WTC11 (cell line): ENCODE measurements around the gene HSPG2. TPM values are rescaled to one million over a fixed set of nuclear protein-coding genes. Genes with fewer than 3 reads are reported as not detected.

Experiments
- ATAC-seq: fragments of 200-7000 bp; cut with Tn5 transposase; 2 replicates; pipeline ENCODE4 v1.10.0; 2021; ENCODE audit warnings: mild to moderate bottlenecking, moderate library complexity
- CTCF ChIA-PET: fragments of 300-600 bp; sonication (Branson Sonifier 250); formaldehyde crosslinking; loops from one replicate; lab custom pipeline; 2021; ENCODE audit warnings: antibody characterized with exemption; lab: Charles Lee
- POLR2A ChIA-PET: fragments of 350-600 bp; sonication (Branson Sonifier 250); formaldehyde crosslinking; loops from one replicate; lab custom pipeline; 2021; ENCODE audit warnings: antibody characterized with exemption; lab: Charles Lee
- DNase-seq: peaks from one replicate; pipeline ENCODE4 v3.0.0; 2021; ENCODE audit warnings: low spot score
- H3K27ac Mint-ChIP-seq: 2 replicates; pipeline ENCODE4 v1.8.0; 2021; ENCODE audit warnings: mixed read lengths
- H3K27me3 Mint-ChIP-seq: 2 replicates; pipeline ENCODE4 v1.8.0; 2021; ENCODE audit warnings: low read depth, mild to moderate bottlenecking, moderate library complexity, mixed read lengths
- H3K36me3 Mint-ChIP-seq: 2 replicates; pipeline ENCODE4 v1.8.0; 2021; ENCODE audit warnings: mixed read lengths
- H3K4me1 Mint-ChIP-seq: 2 replicates; pipeline ENCODE4 v1.8.0; 2022; ENCODE audit warnings: mixed read lengths
- H3K4me3 Mint-ChIP-seq: 2 replicates; pipeline ENCODE4 v1.8.0; 2021; ENCODE audit warnings: mild to moderate bottlenecking, moderate library complexity, mixed read lengths
- H3K9me3 Mint-ChIP-seq: 2 replicates; pipeline ENCODE4 v1.8.0; 2021; ENCODE audit warnings: mixed read lengths
- ARID4B ChIP-seq: sonication (generic); formaldehyde crosslinking; IDR thresholded peaks from 2 replicates; pipeline ENCODE4 v1.8.0; 2023; ENCODE audit warnings: missing genetic modification reagents, mild to moderate bottlenecking, borderline replicate concordance
- CBFB ChIP-seq: sonication (generic); formaldehyde crosslinking; IDR thresholded peaks from 2 replicates; pipeline ENCODE4 v1.8.1; 2022; ENCODE audit warnings: mild to moderate bottlenecking, low read depth, missing genetic modification reagents
- E2F5 ChIP-seq: sonication (generic); formaldehyde crosslinking; IDR thresholded peaks from 2 replicates; pipeline ENCODE4 v1.8.1; 2022; ENCODE audit warnings: mild to moderate bottlenecking, moderate library complexity, missing genetic modification reagents
- EMX1 ChIP-seq: fragments of 250-450 bp; sonication (Bioruptor Pico); IDR thresholded peaks from 2 replicates; pipeline ENCODE4 v1.8.0; 2021; ENCODE audit warnings: mild to moderate bottlenecking
- ETV6 ChIP-seq: sonication (generic); formaldehyde crosslinking; IDR thresholded peaks from 2 replicates; pipeline ENCODE4 v1.8.1; 2022; ENCODE audit warnings: mild to moderate bottlenecking, missing genetic modification reagents
- FOXP1 ChIP-seq: sonication (generic); formaldehyde crosslinking; IDR thresholded peaks from 2 replicates; pipeline ENCODE4 v1.8.0; 2022; ENCODE audit warnings: missing genetic modification reagents, mild to moderate bottlenecking, moderate library complexity, borderline replicate concordance
- IRF2 ChIP-seq: sonication (generic); formaldehyde crosslinking; IDR thresholded peaks from 2 replicates; pipeline ENCODE4 v1.8.0; 2022; ENCODE audit warnings: low read depth, missing genetic modification reagents, borderline replicate concordance
- JUN ChIP-seq: sonication (generic); formaldehyde crosslinking; IDR thresholded peaks from 2 replicates; pipeline ENCODE4 v1.8.0; 2023; ENCODE audit warnings: mild to moderate bottlenecking, missing genetic modification reagents
- PRRX2 ChIP-seq: fragments of 250-450 bp; sonication (Bioruptor Pico); IDR thresholded peaks from 2 replicates; pipeline ENCODE4 v1.8.0; 2021; ENCODE audit warnings: mild to moderate bottlenecking
- STAT6 ChIP-seq: sonication (generic); formaldehyde crosslinking; conservative IDR thresholded peaks from 2 replicates; pipeline ENCODE4 v1.8.1; 2023; ENCODE audit warnings: mild to moderate bottlenecking, low read depth, missing genetic modification reagents, moderate library complexity
- TCF7 ChIP-seq: sonication (generic); formaldehyde crosslinking; IDR thresholded peaks from 2 replicates; pipeline ENCODE4 v1.8.0; 2022; ENCODE audit warnings: mild to moderate bottlenecking, low read depth, missing genetic modification reagents, moderate library complexity
- TEAD1 ChIP-seq: sonication (generic); formaldehyde crosslinking; IDR thresholded peaks from 2 replicates; pipeline ENCODE4 v1.8.0; 2022; ENCODE audit warnings: mild to moderate bottlenecking, missing genetic modification reagents
- ZNF263 ChIP-seq: sonication (generic); formaldehyde crosslinking; IDR thresholded peaks from 2 replicates; pipeline ENCODE4 v1.8.1; 2022; ENCODE audit warnings: low read depth, mild to moderate bottlenecking, moderate library complexity, missing genetic modification reagents
- ZNF317 ChIP-seq: sonication (generic); formaldehyde crosslinking; IDR thresholded peaks from 2 replicates; pipeline ENCODE4 v1.8.1; 2023; ENCODE audit warnings: low read depth, mild to moderate bottlenecking, moderate library complexity, missing genetic modification reagents, borderline replicate concordance
- total RNA-seq: library from RNA; stranded (reverse); gene quantifications from 3 replicates; pipeline ENCODE4 v1.2.3, GENCODE V29; 2021
- TF ChIP-seq, protein P1 (sequence below): fragments of 250-450 bp; sonication (Bioruptor Pico); IDR thresholded peaks from 2 replicates; pipeline ENCODE4 v1.9.0; 2021; ENCODE audit warnings: moderate library complexity, mild to moderate bottlenecking, inconsistent platforms, borderline replicate concordance
- TF ChIP-seq, protein P2 (sequence below): fragments of 250-450 bp; sonication (Bioruptor Pico); IDR thresholded peaks from 2 replicates; pipeline ENCODE4 v1.9.0; 2021; ENCODE audit warnings: mild to moderate bottlenecking, borderline replicate concordance
- TF ChIP-seq, protein P3 (sequence below): sonication (generic); formaldehyde crosslinking; IDR thresholded peaks from 2 replicates; pipeline ENCODE4 v1.8.0; 2022; ENCODE audit warnings: missing genetic modification reagents

Gene HSPG2
- total RNA-seq, 1 experiment from 2014 or later = 120 TPM

DNA sequence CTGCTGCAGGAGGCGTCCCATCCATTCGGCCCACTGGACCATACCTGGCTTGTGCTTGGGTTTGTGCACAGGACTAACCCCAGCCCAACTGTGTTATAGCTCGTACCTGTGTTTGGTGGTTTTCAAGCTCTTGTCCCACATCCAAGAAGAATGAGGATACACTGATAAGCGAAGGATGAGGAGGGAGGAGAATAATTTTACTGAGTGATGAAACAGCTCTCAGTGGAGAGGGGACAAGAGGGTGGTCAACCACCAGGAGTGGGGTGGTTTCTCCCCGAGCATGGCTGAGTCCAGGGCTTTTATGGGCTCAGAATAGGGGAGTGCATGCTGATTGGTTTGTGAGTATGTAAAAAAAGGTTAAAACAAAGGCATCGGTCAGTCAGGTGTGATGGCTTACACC lies 142.0 kb downstream of the HSPG2 start:
- no peak for DNase-seq
- H3K27ac Mint-ChIP-seq = no peak overlapping the region
- ChIA-PET CTCF (no interaction called here), POLR2A (interaction anchor here (1.1 kb wide), 1 partner anchor 13 kb away, joined by 3 read pairs; no protein-coding TSS in a partner anchor)
- peaks cover 4% of the 10 kb centered on the region for H3K27me3 Mint-ChIP-seq
- H3K9me3 Mint-ChIP-seq = peaks cover 12% of the 10 kb centered on the region
- ATAC-seq = no peak
- H3K36me3 Mint-ChIP-seq = peaks cover 8% of the 10 kb centered on the region
- no peak overlapping the region for H3K4me3 Mint-ChIP-seq
- no peak for TF ChIP-seq ARID4B
- TF ChIP-seq TCF7 = no peak
- no peak for TF ChIP-seq CBFB (CRISPR knock-in tag)
- TF ChIP-seq, protein P1, sequence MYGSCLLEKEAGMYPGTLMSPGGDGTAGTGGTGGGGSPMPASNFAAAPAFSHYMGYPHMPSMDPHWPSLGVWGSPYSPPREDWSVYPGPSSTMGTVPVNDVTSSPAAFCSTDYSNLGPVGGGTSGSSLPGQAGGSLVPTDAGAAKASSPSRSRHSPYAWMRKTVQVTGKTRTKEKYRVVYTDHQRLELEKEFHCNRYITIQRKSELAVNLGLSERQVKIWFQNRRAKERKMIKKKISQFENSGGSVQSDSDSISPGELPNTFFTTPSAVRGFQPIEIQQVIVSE (CRISPR knock-in tag) = no peak
- TF ChIP-seq ZNF317 = no peak
- TF ChIP-seq JUN (CRISPR knock-in tag) = no peak
- TF ChIP-seq STAT6 (CRISPR knock-in tag) = no peak
- no peak for TF ChIP-seq TEAD1
- TF ChIP-seq ZNF263 (CRISPR knock-in tag) = no peak
- no peak for TF ChIP-seq ETV6 (CRISPR knock-in tag)
- TF ChIP-seq, protein P2, sequence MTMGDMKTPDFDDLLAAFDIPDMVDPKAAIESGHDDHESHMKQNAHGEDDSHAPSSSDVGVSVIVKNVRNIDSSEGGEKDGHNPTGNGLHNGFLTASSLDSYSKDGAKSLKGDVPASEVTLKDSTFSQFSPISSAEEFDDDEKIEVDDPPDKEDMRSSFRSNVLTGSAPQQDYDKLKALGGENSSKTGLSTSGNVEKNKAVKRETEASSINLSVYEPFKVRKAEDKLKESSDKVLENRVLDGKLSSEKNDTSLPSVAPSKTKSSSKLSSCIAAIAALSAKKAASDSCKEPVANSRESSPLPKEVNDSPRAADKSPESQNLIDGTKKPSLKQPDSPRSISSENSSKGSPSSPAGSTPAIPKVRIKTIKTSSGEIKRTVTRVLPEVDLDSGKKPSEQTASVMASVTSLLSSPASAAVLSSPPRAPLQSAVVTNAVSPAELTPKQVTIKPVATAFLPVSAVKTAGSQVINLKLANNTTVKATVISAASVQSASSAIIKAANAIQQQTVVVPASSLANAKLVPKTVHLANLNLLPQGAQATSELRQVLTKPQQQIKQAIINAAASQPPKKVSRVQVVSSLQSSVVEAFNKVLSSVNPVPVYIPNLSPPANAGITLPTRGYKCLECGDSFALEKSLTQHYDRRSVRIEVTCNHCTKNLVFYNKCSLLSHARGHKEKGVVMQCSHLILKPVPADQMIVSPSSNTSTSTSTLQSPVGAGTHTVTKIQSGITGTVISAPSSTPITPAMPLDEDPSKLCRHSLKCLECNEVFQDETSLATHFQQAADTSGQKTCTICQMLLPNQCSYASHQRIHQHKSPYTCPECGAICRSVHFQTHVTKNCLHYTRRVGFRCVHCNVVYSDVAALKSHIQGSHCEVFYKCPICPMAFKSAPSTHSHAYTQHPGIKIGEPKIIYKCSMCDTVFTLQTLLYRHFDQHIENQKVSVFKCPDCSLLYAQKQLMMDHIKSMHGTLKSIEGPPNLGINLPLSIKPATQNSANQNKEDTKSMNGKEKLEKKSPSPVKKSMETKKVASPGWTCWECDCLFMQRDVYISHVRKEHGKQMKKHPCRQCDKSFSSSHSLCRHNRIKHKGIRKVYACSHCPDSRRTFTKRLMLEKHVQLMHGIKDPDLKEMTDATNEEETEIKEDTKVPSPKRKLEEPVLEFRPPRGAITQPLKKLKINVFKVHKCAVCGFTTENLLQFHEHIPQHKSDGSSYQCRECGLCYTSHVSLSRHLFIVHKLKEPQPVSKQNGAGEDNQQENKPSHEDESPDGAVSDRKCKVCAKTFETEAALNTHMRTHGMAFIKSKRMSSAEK (CRISPR knock-in tag) = no peak
- H3K4me1 Mint-ChIP-seq = peaks cover 2% of the 10 kb centered on the region

- DNase-seq (no peak), ATAC-seq (no peak)
- H3K27me3 Mint-ChIP-seq = peaks cover 4% of the 10 kb centered on the region
- POLR2A ChIA-PET = interaction anchor here (1.1 kb wide), 1 partner anchor 12 kb away, joined by 3 read pairs; no protein-coding TSS in a partner anchor
- H3K36me3 Mint-ChIP-seq = peaks cover 8% of the 10 kb centered on the region
- CTCF ChIA-PET = no interaction called here
- no peak overlapping the region for H3K27ac Mint-ChIP-seq
- no peak overlapping the region for H3K4me3 Mint-ChIP-seq
- H3K9me3 Mint-ChIP-seq = peaks cover 12% of the 10 kb centered on the region
- H3K4me1 Mint-ChIP-seq = peaks cover 6% of the 10 kb centered on the region
- TF ChIP-seq EMX1 (CRISPR knock-in tag) (no peak), IRF2 (no peak), E2F5 (CRISPR knock-in tag) (no peak), FOXP1 (CRISPR knock-in tag) (no peak), PRRX2 (CRISPR knock-in tag) (no peak)
- TF ChIP-seq, protein P3, sequence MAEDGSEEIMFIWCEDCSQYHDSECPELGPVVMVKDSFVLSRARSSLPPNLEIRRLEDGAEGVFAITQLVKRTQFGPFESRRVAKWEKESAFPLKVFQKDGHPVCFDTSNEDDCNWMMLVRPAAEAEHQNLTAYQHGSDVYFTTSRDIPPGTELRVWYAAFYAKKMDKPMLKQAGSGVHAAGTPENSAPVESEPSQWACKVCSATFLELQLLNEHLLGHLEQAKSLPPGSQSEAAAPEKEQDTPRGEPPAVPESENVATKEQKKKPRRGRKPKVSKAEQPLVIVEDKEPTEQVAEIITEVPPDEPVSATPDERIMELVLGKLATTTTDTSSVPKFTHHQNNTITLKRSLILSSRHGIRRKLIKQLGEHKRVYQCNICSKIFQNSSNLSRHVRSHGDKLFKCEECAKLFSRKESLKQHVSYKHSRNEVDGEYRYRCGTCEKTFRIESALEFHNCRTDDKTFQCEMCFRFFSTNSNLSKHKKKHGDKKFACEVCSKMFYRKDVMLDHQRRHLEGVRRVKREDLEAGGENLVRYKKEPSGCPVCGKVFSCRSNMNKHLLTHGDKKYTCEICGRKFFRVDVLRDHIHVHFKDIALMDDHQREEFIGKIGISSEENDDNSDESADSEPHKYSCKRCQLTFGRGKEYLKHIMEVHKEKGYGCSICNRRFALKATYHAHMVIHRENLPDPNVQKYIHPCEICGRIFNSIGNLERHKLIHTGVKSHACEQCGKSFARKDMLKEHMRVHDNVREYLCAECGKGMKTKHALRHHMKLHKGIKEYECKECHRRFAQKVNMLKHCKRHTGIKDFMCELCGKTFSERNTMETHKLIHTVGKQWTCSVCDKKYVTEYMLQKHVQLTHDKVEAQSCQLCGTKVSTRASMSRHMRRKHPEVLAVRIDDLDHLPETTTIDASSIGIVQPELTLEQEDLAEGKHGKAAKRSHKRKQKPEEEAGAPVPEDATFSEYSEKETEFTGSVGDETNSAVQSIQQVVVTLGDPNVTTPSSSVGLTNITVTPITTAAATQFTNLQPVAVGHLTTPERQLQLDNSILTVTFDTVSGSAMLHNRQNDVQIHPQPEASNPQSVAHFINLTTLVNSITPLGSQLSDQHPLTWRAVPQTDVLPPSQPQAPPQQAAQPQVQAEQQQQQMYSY (CRISPR knock-in tag) = no peak
Observed at GRCh38 chr1:21794656-21795055, 142.5 kb downstream of the HSPG2 start.
